ENCODE results near the gene LY6G6C.
"Not testable (repeated sequence)": the region's sequence is repeated elsewhere in the genome, so short reads cannot be mapped to it uniquely, and the experiment has no call there.

LY6G6C gene

GRCh38 chr6:31725502-31726350, 4.2 kb upstream of the LY6G6C start:
- DNase-seq: no peak

DNA sequence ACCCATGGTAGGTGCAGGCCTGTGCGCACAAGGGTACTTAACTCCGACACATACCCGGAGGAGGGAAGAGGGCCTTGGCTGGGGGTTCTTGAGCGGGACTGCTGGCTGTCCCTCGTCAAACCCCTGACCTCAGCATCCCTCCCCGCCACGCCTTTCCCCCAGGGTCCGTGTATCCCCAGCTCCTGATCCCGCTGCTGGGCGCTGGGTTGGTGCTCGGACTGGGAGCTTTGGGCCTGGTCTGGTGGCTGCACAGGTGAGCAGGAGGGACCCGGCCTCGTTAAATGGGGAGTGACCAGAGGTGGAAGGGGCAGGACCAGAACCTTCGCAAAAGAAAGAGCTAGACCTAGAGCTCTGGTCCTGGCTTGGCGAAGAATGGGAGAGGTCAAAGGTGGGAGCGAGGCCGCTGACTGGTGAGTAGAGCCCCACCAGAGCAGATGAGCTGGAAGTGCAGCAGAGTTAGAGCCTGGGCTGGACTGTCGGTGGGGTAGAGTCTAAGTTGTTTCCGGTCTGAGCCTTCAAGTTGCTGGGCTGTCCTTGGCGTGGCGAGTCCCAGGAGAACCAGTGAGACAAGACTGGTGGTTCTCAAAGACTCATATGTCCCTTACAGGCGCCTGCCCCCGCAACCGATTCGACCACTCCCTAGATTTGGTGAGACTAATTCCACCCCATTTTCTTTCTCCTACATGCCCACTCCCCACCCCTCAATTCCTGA, 2.6 kb upstream of the LY6G6C start:
- DNase-seq: no peak

GRCh38 chr6:31723245-31723979, 1.9 kb upstream of the LY6G6C start, which contains the start of gene MPIG6B:
TSS of gene MPIG6B (plus strand) at chr6:31723373. CDS start at chr6:31723384, 11 bp downstream.
- no peak for DNase-seq

GRCh38 chr6:31722173-31722572, 627 bp upstream of the LY6G6C start:
- no peak for DNase-seq

DNA sequence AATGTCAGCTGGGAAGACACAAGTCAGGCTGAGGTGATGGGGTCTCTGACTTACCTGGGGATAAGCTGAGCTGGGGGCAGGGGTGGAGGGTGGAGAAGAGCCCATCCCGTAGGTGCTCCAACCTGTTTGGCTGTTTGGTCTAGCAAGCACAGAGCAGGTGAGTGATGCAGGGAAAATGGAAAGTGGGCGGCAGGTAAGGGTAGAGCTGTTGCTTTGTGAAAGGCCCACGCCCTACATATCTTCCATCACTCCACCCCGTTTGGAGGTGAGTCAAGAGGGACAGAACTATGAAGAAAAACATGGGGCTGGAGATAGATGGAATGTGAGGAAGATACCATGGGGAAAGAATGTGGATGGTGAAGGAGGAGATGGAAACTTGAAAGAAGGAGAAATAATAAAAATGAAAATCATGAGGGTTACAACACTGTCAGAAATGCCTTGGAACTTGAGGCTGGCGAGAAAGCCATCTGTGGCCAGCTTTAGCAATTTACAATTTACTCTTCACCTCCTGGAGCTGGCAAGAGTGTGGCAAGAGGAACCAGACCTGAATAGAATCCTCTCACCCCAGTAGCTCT, 1.3 kb downstream of the LY6G6C start:
- no peak for DNase-seq

DNA sequence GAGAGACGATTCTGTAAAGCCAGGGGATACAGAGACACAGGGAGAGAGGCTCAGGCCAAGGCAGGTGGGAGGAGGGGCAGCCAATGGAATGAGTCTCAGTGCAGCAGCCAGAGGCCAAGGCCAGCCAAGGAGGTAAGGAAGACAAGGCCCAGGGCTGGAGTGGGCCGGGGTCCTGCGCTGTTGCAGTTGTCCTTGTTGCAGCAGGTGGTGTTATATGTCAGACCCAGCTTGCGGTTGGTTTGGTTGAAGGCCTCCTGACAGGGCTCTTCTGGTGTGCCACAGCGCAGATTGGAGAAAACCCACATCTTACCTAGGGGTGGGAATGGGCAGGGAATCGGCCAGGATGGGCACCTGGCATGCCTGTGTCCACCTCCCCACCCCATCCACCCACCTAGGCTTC, 2.5 kb downstream of the LY6G6C start:
- no peak for DNase-seq

DNA sequence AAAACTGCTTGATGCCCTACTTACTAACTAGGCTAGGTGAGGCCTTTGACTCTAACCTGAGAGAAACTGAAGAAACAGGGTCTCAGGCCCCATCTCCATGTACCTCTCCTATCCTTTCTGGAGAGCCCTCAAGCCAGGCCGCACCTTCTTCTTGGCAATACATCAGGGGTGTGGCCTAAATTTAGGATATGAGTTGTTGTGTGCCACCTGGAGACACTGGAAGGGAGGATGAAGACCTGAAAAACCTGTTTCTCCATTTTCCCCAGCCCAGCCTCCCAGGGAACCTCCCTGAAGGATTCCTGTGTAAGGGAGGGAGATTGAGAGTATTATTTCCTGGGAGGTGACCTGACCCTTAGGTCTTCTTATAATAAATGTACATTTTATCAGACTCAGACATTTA, 3.3 kb downstream of the LY6G6C start:
- no peak for DNase-seq

DNA sequence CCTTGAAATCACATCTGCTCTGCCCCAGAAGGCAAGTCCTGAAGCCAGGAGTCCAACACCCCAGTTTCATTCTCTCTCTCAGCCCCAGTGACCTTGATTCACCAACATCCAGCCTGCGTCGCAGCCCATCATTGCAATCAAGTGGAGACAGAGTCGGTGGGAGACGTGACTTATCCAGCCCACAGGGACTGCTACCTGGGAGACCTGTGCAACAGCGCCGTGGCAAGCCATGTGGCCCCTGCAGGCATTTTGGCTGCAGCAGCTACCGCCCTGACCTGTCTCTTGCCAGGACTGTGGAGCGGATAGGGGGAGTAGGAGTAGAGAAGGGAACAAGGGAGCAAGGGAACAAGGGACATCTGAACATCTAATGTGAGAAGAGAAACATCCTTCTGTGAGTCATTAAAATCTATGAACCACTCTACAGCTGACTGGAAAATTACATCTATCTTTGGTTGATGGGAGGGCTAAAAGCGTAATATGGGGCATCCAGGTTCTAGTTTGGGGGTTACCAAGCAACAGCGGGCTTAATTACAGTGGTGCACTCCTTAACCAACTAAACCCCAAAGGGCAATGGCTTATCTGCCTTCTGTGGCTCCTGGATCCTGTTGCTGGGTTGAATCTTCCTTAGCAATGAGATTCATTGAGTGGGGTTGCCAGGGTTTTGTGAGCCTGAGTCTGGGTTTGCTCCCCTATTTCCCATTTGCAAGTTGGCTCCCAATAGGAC, 3.9 kb downstream of the LY6G6C start:
- no peak for DNase-seq

DNA sequence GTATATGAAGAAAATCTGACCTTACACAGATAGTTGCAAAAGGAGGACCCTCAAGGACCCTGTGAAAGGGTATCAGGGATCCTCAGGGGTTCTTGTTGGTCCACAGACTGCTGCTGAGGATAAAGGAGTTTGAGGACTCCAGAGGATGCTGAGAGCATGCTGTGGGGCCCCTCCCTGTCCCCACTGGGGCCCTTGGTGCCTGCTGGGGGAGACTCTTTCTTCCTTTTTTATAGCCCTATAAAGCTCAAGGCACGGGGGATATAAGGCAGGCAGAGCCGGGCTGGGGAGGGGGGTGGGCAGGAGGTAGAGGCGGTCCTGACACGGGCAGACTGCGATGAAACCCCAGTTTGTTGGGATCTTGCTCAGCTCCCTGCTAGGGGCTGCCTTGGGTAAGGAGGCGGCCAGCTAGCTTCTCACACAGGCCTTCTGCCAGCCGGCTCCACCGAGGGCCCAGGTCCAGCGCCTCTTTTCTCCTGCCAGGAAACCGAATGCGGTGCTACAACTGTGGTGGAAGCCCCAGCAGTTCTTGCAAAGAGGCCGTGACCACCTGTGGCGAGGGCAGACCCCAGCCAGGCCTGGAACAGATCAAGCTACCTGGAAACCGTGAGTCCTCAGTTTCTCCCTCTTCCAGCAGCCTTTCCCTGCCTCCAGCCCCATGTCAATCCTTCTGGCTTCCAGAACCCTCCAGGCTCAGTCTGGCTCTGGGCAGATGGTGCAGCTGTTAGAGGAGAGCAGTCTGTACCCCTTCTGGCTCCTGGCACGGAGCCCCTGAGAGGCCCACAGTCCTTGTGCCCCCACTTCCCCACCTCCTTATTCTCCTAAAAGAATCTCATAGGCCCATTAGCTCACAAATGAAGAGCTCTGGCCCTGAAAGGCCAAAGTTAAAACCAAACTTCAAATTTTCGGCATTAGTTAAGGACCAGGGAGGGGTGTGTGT, 6.3 kb downstream of the LY6G6C start, which contains the start of gene LY6G6D:
Gene LY6G6D, plus strand, starts transcription at position 327 of the 937 bp plus-strand sequence. Its CDS starts 8 bp downstream, at position 335.
- no peak for DNase-seq

DNA sequence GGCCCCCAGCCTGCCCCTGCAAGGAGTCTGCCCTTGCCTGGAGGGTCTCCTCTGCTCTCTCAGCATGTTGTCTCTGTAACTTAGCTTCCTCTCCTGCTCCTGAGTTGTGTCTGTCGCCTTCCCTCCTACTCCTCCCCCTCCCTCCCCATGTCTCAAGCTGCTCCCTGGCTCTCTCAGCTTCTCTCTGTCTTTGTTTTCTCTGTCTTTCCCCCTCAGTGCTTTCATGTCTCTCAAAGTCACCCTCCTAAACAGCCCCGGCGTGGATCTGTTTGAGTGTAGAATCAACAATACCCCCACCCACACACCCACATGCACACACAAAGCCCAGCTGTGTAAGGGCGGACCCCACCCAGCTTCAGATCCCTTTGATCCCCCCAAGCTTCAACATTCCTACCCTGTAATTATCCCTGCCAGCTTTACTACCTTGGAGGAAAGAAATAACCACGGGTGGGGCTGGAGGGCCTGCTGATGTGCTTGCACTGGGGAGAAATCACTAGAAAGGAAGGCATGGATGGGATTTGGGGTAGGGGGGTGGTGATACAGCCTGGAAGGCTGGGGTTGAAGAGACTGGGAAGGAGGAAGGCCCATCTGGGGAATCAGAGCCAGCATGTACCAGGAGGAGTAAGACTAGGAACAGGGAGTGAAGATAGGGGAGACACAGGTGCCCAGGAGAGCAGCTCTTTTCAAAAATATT, 7.4 kb downstream of the LY6G6C start:
- no peak for DNase-seq

- no peak for DNase-seq
Observed at GRCh38 chr6:31713465-31713864, 8.1 kb downstream of the LY6G6C start.

DNA sequence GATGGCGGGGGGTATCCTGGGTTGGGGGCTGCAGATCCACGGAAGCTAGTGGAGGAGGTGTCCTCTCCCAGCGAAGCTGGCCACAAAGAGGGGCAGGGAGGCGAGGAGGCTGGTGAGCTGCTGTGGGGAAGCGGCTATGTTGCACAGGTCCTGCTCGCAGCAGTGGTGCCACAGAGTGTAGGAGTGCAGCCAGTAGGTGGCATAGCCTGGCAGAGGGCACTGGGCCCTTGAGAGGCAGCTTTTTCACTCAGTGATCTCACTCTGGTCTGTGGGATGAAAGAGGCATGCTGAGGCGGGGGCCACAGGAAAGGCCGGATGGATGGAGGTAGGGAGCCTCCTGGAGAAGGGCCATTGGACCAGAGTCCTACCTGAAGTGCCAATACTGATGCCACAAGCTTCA, 9.2 kb downstream of the LY6G6C start:
- DNase-seq: no peak

DNA sequence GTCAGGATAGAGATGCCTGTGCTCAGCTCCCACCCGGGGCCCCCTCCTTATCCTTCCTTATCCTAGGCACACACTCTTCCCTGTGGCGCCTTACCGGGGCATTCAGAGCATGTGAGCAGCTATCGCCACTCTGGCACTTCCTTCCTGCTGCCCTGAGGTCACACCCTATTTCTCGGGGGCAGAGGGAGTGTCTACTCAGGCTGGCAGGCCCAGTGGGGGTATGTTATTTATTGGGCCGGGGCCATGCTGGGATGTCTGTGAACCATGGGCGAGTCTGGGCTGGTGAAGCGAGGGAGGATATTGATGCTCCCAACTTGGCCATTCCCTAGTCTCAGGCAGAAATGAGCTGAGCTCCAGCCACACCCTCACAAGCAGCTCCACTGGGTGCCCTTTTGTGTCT, 10.3 kb downstream of the LY6G6C start:
- DNase-seq: no peak

- no peak for DNase-seq
Observed at GRCh38 chr6:31710523-31711219, 10.9 kb downstream of the LY6G6C start.

DNA sequence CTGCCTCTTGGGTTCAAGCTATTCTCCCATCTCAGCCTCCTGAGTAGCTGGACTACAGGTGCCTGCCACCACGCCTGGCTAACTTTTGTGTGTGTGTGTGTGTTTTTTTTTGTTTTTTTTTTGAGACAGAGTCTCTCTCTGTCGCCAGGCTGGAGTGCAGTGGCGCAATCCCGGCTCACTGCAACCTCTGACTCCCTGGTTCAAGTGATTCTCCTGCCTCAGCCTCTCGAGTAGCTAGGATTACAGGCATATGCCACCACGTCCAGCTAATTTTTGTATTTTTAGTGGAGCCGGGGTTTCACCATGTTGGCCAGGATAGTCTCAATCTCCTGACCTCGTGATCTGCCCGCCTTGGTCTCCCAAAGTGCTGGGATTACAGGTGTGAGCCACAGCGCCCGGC, 12.4 kb downstream of the LY6G6C start:
- not testable (repeated sequence) for DNase-seq

DNA sequence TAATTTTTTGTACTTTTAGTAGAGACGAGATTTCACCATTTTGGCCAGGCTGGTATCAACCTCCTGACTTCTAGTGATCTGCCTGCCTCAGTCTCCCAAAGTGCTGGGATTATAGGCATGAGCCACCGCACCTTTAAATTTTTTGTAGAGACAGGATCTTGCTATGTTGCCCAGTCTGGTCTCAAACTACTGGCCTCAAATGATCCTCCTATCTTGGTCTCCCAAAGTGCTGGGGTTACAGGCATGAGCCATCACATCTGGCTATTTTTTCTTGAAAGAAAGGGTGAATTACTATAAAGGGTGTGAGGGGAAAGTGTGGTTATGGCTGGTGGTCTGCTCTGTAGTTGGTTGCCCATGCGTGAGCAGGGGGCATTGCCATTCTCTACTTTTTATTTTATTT, 13.3 kb downstream of the LY6G6C start:
- no peak for DNase-seq

- DNase-seq: no peak
Observed at GRCh38 chr6:31707701-31708100, 13.8 kb downstream of the LY6G6C start.

DNA sequence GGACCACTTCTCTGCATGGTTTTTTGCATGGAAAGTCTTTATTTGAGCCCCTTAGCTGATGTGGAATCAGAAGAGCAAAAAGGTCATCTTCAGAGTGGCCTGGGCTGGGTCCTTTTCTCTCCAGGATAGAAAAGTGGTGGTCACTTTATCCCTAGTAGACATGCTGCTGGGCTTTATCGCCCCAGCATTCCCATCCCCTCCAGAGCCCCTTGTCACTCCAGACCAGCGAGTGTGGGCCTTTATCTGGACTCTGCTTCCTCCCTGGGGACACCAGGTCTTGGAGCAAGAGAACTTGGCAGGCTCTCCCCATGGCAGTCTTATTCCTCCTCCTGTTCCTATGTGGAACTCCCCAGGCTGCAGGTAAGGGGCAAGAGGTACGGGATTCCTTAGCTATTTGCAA, 14.9 kb downstream of the LY6G6C start, which contains the start of gene LY6G6F:
Gene LY6G6F, plus strand, starts transcription at position 268 of the 400 bp plus-strand sequence. Its CDS starts 41 bp downstream, at position 309.
- DNase-seq: no peak

- DNase-seq: no peak
Observed at GRCh38 chr6:31705931-31706330, 15.6 kb downstream of the LY6G6C start.
